SK-N-SH (cell line): ENCODE results near the gene SLC22A5. TPM values are rescaled to one million over a fixed set of nuclear protein-coding genes. Genes with fewer than 3 reads are reported as not detected.
A peak's percentile ranks its signal among the peaks of the same experiment; 100 is the strongest.

Experiments used
- CTCF ChIA-PET: fragments of 300-600, 350-600 bp; formaldehyde crosslinking; extraction: SDS; loops from one replicate; lab custom pipeline; 2021; lab: Yijun Ruan, JAX
- POLR2A ChIA-PET: fragments of 350-600 bp; sonication (Branson Sonifier 250); formaldehyde crosslinking; extraction: SDS; loops from one replicate; lab custom pipeline; 2020; ENCODE audit warnings: antibody characterized with exemption, inconsistent platforms; lab: Yijun Ruan, JAX
- DNase-seq: peaks from one replicate; pipeline ENCODE4 v3.0.0; 2012
- H2AFZ ChIP-seq: fragments of 200-600 bp; sonication (generic); 2 replicates; pipeline ENCODE4 v1.8.1; 2016; ENCODE audit warnings: antibody characterized with exemption, mild to moderate bottlenecking, low read depth
- H3F3A ChIP-seq: fragments of 200-600 bp; sonication (generic); replicated peaks from 2 replicates; pipeline ENCODE3; 2016; ENCODE audit warnings: antibody characterized with exemption, mild to moderate bottlenecking; ENCODE audit not compliant: insufficient read depth
- H3K27ac ChIP-seq, 2 experiments: fragments of 200-500 bp in 1 of 2; fragments of 200-600 bp in 1 of 2; sonication (Bioruptor generic) in 1 of 2; sonication (generic), shearing (Covaris generic) in 1 of 2; 2 replicates each; pipeline versions ENCODE4 v1.5.1 to v1.6.1; 2014 to 2016; ENCODE audit warnings: low read depth in 2 of 2, inconsistent platforms in 1 of 2, low read length in 1 of 2, mild to moderate bottlenecking in 1 of 2, mixed read lengths in 1 of 2
- H3K27me3 ChIP-seq: fragments of 200-600 bp; sonication (generic), shearing (Covaris generic); 2 replicates; pipeline ENCODE4 v1.6.1; 2016; ENCODE audit warnings: mixed run types; ENCODE audit not compliant: insufficient read depth
- H3K36me3 ChIP-seq, 2 experiments: fragments of 200-500 bp in 1 of 2; fragments of 200-600 bp in 1 of 2; sonication (Bioruptor generic) in 1 of 2; sonication (generic) in 1 of 2; replicated peaks in 1 of 2; 2 replicates each; pipeline versions ENCODE3 to v1.5.1; 2014 to 2016; ENCODE audit warnings: low read length in 1 of 2, mild to moderate bottlenecking in 1 of 2; ENCODE audit not compliant: insufficient read depth in 2 of 2, control insufficient read depth in 1 of 2
- H3K4me1 ChIP-seq, 2 experiments: fragments of 200-500 bp in 1 of 2; fragments of 200-600 bp in 1 of 2; sonication (Bioruptor generic) in 1 of 2; sonication (generic), shearing (Covaris generic) in 1 of 2; 2 replicates each; pipeline versions ENCODE4 v1.5.1 to v1.6.1; 2014 to 2016; ENCODE audit warnings: low read depth in 1 of 2, low read length in 1 of 2, mixed run types in 1 of 2; ENCODE audit not compliant: insufficient read depth in 2 of 2, control insufficient read depth in 1 of 2
- H3K4me2 ChIP-seq: fragments of 200-600 bp; sonication (generic), shearing (Covaris generic); 2 replicates; pipeline ENCODE4 v1.6.1; 2017; ENCODE audit warnings: mixed run types
- H3K4me3 ChIP-seq, 2 experiments: fragments of 200-500 bp in 1 of 2; fragments of 200-600 bp in 1 of 2; sonication (Bioruptor generic) in 1 of 2; sonication (generic), shearing (Covaris generic) in 1 of 2; 2 replicates each; pipeline versions ENCODE4 v1.5.1 to v1.8.1; 2014 to 2016; ENCODE audit warnings: low read depth in 2 of 2, inconsistent platforms in 1 of 2, low read length in 1 of 2, mild to moderate bottlenecking in 1 of 2, mixed read lengths in 1 of 2, moderate library complexity in 1 of 2
- H3K79me2 ChIP-seq: fragments of 200-600 bp; sonication (generic); 2 replicates; pipeline ENCODE4 v1.8.1; 2017; ENCODE audit warnings: mild to moderate bottlenecking; ENCODE audit not compliant: insufficient read depth
- H3K9ac ChIP-seq: fragments of 200-600 bp; sonication (generic); 2 replicates; pipeline ENCODE4 v1.6.1; 2017; ENCODE audit warnings: mixed run types
- H3K9me2 ChIP-seq: fragments of 200-600 bp; sonication (generic); 2 replicates; pipeline ENCODE4 v1.6.1; 2017; ENCODE audit warnings: mixed run types
- H3K9me3 ChIP-seq: fragments of 200-600 bp; sonication (generic); 2 replicates; pipeline ENCODE4 v1.6.1; 2017; ENCODE audit warnings: mixed run types, mild to moderate bottlenecking, moderate library complexity
- H4K20me1 ChIP-seq: fragments of 200-600 bp; sonication (generic); 2 replicates; pipeline ENCODE4 v1.6.1; 2017; ENCODE audit warnings: mild to moderate bottlenecking, mixed run types; ENCODE audit not compliant: insufficient read depth
- ELF1 ChIP-seq: IDR thresholded peaks from 2 replicates; pipeline ENCODE4 v1.4.0; 2012
- EP300 ChIP-seq, 2 experiments: IDR thresholded peaks; 2 replicates each; pipeline versions ENCODE4 v1.4.0 to v1.6.1; 2012; ENCODE audit warnings: borderline replicate concordance in 1 of 2, low read depth in 1 of 2, low read length in 1 of 2
- EZH2phosphoT487 ChIP-seq: fragments of 200-600 bp; sonication (generic); IDR thresholded peaks from 2 replicates; pipeline ENCODE4 v1.6.1; 2017; ENCODE audit warnings: low read depth, mixed run types, mild to moderate bottlenecking, antibody characterized with exemption, moderate library complexity, borderline replicate concordance
- FOSL2 ChIP-seq: IDR thresholded peaks from 2 replicates; pipeline ENCODE4 v1.4.0; 2012; ENCODE audit warnings: low read depth, mild to moderate bottlenecking, moderate library complexity, borderline replicate concordance
- FOXJ3 ChIP-seq: sonication (generic); formaldehyde crosslinking; IDR thresholded peaks from 2 replicates; pipeline ENCODE4 v1.5.1; 2020; ENCODE audit warnings: mild to moderate bottlenecking, missing genetic modification reagents
- FOXM1 ChIP-seq: IDR thresholded peaks from 2 replicates; pipeline ENCODE4 v1.4.0; 2012; ENCODE audit warnings: low read depth, mild to moderate bottlenecking
- GABPA ChIP-seq: IDR thresholded peaks from 2 replicates; pipeline ENCODE4 v1.4.0; 2012; ENCODE audit warnings: low read depth, mild to moderate bottlenecking
- JUND ChIP-seq: IDR thresholded peaks from 2 replicates; pipeline ENCODE4 v1.4.0; 2012
- MAX ChIP-seq: IDR thresholded peaks from 2 replicates; pipeline ENCODE4 v1.4.0; 2012; ENCODE audit warnings: low read depth
- MEF2A ChIP-seq: IDR thresholded peaks from 2 replicates; pipeline ENCODE4 v1.4.0; 2012; ENCODE audit warnings: low read depth, borderline replicate concordance
- MXI1 ChIP-seq: IDR thresholded peaks from 2 replicates; pipeline ENCODE4 v1.6.1; 2012; ENCODE audit warnings: mild to moderate bottlenecking, low read depth, low read length, improper control_type of control experiment
- NFIC ChIP-seq: IDR thresholded peaks from 2 replicates; pipeline ENCODE4 v1.4.0; 2012; ENCODE audit warnings: borderline replicate concordance
- PBX3 ChIP-seq: IDR thresholded peaks from 2 replicates; pipeline ENCODE4; 2012
- RCOR1 ChIP-seq: fragments of 150-350 bp; IDR thresholded peaks from 2 replicates; pipeline ENCODE4 v1.6.1; 2017; ENCODE audit warnings: antibody characterized with exemption, low read length
- RFX5 ChIP-seq: IDR thresholded peaks from 2 replicates; pipeline ENCODE4 v1.6.1; 2012; ENCODE audit warnings: mild to moderate bottlenecking, improper control_type of control experiment, low read length
- RXRA ChIP-seq: IDR thresholded peaks from 2 replicates; pipeline ENCODE4 v1.4.0; 2012; ENCODE audit warnings: low read depth, mild to moderate bottlenecking, borderline replicate concordance
- SIN3A ChIP-seq: IDR thresholded peaks from 2 replicates; pipeline ENCODE4 v1.6.1; 2012; ENCODE audit warnings: low read depth, mild to moderate bottlenecking, low read length, moderate library complexity, borderline replicate concordance
- SMC3 ChIP-seq: IDR thresholded peaks from 2 replicates; pipeline ENCODE4 v1.6.1; 2012; ENCODE audit warnings: low read depth, low read length, improper control_type of control experiment
- TAF1 ChIP-seq: IDR thresholded peaks from 2 replicates; pipeline ENCODE4 v1.6.1; 2012; ENCODE audit warnings: low read depth, mild to moderate bottlenecking, low read length, moderate library complexity, borderline replicate concordance
- TCF12 ChIP-seq: IDR thresholded peaks from 2 replicates; pipeline ENCODE4 v1.4.0; 2012
- TEAD4 ChIP-seq: IDR thresholded peaks from 2 replicates; pipeline ENCODE4 v1.4.0; 2012; ENCODE audit warnings: mild to moderate bottlenecking, borderline replicate concordance; ENCODE audit not compliant: insufficient read depth
- YY1 ChIP-seq: IDR thresholded peaks from 2 replicates; pipeline ENCODE4 v1.4.0; 2012; ENCODE audit warnings: low read depth, mild to moderate bottlenecking
- ZBTB33 ChIP-seq: IDR thresholded peaks from 2 replicates; pipeline ENCODE4 v1.4.0; 2012; ENCODE audit warnings: low read depth, borderline replicate concordance
- WGBS: methylation state at CpG from one replicate; pipeline ENCODE4 v1.1.6; 2017; ENCODE audit warnings: low lambda C conversion rate; 5-methylcytosine and 5-hydroxymethylcytosine counted together
- polyA plus RNA-seq, 3 experiments: library from polyadenylated mRNA; depleted of rRNA; stranded (reverse); fragments of >200 nt; gene quantifications; 2 replicates each; pipeline ENCODE4 v1.2.3, GENCODE V29; 2012

The SLC22A5 gene
- polyA plus RNA-seq, 1 of the 3 experiments (the other 2 are of a cell fraction) = 8.3 TPM

GRCh38 chr5:132439521-132440089 is 70.1 kb downstream of the SLC22A5 start:
- CTCF ChIA-PET = interaction anchor here (1.2 to 1.5 kb wide), 2 partner anchors 12 to 47 kb away, joined by 3 to 4 read pairs; no protein-coding TSS in a partner anchor
- Histone ChIP-seq H3K27me3 (no peaks in the 10 kb centered on the region), H3K4me3 (no peak overlapping the region), H3K4me1 (peaks cover 3 to 20% of the 10 kb centered on the region in 2 experiments; a peak in 3 of 4 replicates), H3K27ac (peak overlapping the region; percentile 25 to 83), H3K9ac (peak overlapping the region; percentile 49; the same call in 1 of the 2 replicates), H3K79me2 (no peaks in the 10 kb centered on the region), H3K36me3 (no peaks in the 10 kb centered on the region), H2AFZ (no peak overlapping the region; the same call in 1 of the 2 replicates), H3K9me2 (no peaks in the 10 kb centered on the region), H3K4me2 (peak overlapping the region; percentile 69), H3F3A (peaks cover 3% of the 10 kb centered on the region), H3K9me3 (no peaks in the 10 kb centered on the region), H4K20me1 (no peaks in the 10 kb centered on the region)
- 30% methylated on average over 6 of the region's 7 CpGs for WGBS
- POLR2A ChIA-PET = no interaction called here
- DNase-seq = no peak
- TF ChIP-seq GABPA (no peak), JUND (peak; percentile 55), TEAD4 (peak; percentile 51; the same call in 1 of the 2 replicates), ZBTB33 (no peak), MAX (peak; percentile 70), FOSL2 (peak; percentile 61; the same call in 1 of the 2 replicates), PBX3 (peak; percentile 53; the same call in 1 of the 2 replicates), EP300 (IDR thresholded peaks at IDR 0.05; ENCODE audit: borderline replicate concordance in 1 of 2, low read depth in 1 of 2, low read length in 1 of 2) (peak in 1 of 2 experiments; percentile 19; a peak in 1 of 4 replicates), FOXM1 (no peak), NFIC (peak; percentile 88), TCF12 (peak; percentile 71)

GRCh38 chr5:132444061-132444460 is 74.6 kb downstream of the SLC22A5 start:
- Histone ChIP-seq H3K9ac (no peak overlapping the region), H3K4me1 (peaks cover 5 to 6% of the 10 kb centered on the region in 2 experiments; a peak in 3 of 4 replicates), H3K9me3 (no peaks in the 10 kb centered on the region), H3K79me2 (no peaks in the 10 kb centered on the region), H3K27me3 (no peaks in the 10 kb centered on the region), H3K4me3 (no peak overlapping the region), H2AFZ (no peak overlapping the region), H3K9me2 (no peaks in the 10 kb centered on the region), H3K4me2 (no peak overlapping the region), H4K20me1 (no peaks in the 10 kb centered on the region), H3F3A (no peaks in the 10 kb centered on the region), H3K36me3 (no peaks in the 10 kb centered on the region), H3K27ac (no peak overlapping the region)
- CTCF ChIA-PET = no interaction called here
- 91% methylated on average over 5 of the region's 7 CpGs for WGBS
- no peak for DNase-seq
- TF ChIP-seq ZBTB33 (no peak), RFX5 (no peak), RXRA (no peak), GABPA (no peak), SIN3A (no peak), FOXJ3 (CRISPR knock-in tag) (no peak), TAF1 (no peak), EZH2phosphoT487 (no peak), EP300 (IDR thresholded peaks at IDR 0.05; ENCODE audit: borderline replicate concordance in 1 of 2, low read depth in 1 of 2, low read length in 1 of 2) (no peak), SMC3 (no peak), RCOR1 (no peak), ELF1 (no peak), YY1 (no peak), MEF2A (no peak), MXI1 (no peak)
- POLR2A ChIA-PET = interaction anchor here (1.0 kb wide), 1 partner anchor 47 kb away, joined by 3 read pairs; the partner anchor contains the start of gene IRF1
